Measurements from ENCODE around the gene KIDINS220. TPM values are rescaled to one million over a fixed set of nuclear protein-coding genes. Genes with fewer than 3 reads are reported as not detected.

Gene KIDINS220
- total and polyA plus RNA-seq, 2 of the 13 experiments (the other 11 are each of a cell fraction or from before 2014, with no cell fraction given) = 25.2 to 32.3 TPM

GRCh38 chr2:8877894-8878293, 40.5 kb upstream of the KIDINS220 start:
- no peak for DNase-seq (ENCODE audit: low spot score)
- ChIA-PET CTCF (ENCODE audit: low intra/inter-chr PET ratio, low total read pairs) (no interaction called here), POLR2A (no interaction called here)
- no TSS peak for BruUV-seq (replicated peaks)
- peaks cover 1 to 15% of the 10 kb centered on the region in 2 experiments; a peak in 1 of 5 replicates for H3K27me3 ChIP-seq (ENCODE audit: control insufficient read depth in 1 of 2, insufficient read depth in 2 of 2, low read length in 2 of 2)
- no peak overlapping the region for H3K9ac ChIP-seq (ENCODE audit: insufficient read depth, low read depth, low read length)
- no peaks in the 10 kb centered on the region for H3K4me1 ChIP-seq (ENCODE audit: insufficient read depth, low read length)
- no peaks in the 10 kb centered on the region for H3K36me3 ChIP-seq (replicated peaks in 1 of 2; ENCODE audit: control insufficient read depth in 1 of 2, insufficient read depth in 2 of 2, low read length in 2 of 2)
- H2AFZ ChIP-seq (ENCODE audit: low read length) = no peak overlapping the region
- no peak overlapping the region for H3K4me3 ChIP-seq (replicated peaks in 1 of 3; ENCODE audit: insufficient read depth in 1 of 3, low read depth in 2 of 3, low read length in 3 of 3)
- intact Hi-C loops (cut with micrococcal nuclease; ENCODE audit: unreplicated experiment) = no loop called here
- no peaks in the 10 kb centered on the region for H3K79me2 ChIP-seq (ENCODE audit: insufficient read depth, low read length)
- FAIRE-seq = no peak
- TF ChIP-seq MAX (IDR thresholded peaks at IDR 0.05) = 0 out of 2 replicates have a peak, but pooled peaks have one; percentile 5
- no peak for TF ChIP-seq SRSF1 (optimal IDR thresholded peaks at IDR 0.05; ENCODE audit: low read depth, low read length)
- no peak for TF ChIP-seq ZNF713 (CRISPR knock-in tag; IDR thresholded peaks at IDR 0.05)
- H4K20me1 ChIP-seq (ENCODE audit: insufficient read depth, low read length) = no peaks in the 10 kb centered on the region
- WGBS (ENCODE audit: low lambda C conversion rate) = 51% methylated on average over 4 of the region's 4 CpGs
- no peak overlapping the region for H3K27ac ChIP-seq (ENCODE audit: extremely low read length, insufficient read depth, low read length)
- ATAC-seq = no peak; the same call in 2 of the 3 replicates
- in situ Hi-C loops (cut with HindIII; ENCODE audit: extremely low pct_ligation_motif_present, low pct_unique_long_range_greater_than_20kb) = loop anchor here (5.0 to 10.0 kb wide), 2 partner anchors 107 to 259 kb away; no protein-coding TSS in a partner anchor
- H3K4me2 ChIP-seq (ENCODE audit: low read depth, low read length) = no peak overlapping the region
- H3K9me3 ChIP-seq (ENCODE audit: low read length) = no peaks in the 10 kb centered on the region

- no peak for FAIRE-seq
- TF ChIP-seq ZNF777 (CRISPR knock-in tag; IDR thresholded peaks at IDR 0.05) = no peak
- peak; percentile 61; the same call in 1 of the 2 replicates for TF ChIP-seq BHLHE40 (IDR thresholded peaks at IDR 0.05; ENCODE audit: low read length)
- no peak for TF ChIP-seq SKIL (CRISPR knock-in tag; IDR thresholded peaks at IDR 0.05; ENCODE audit: borderline replicate concordance)
- 0 out of 2 replicates have a peak, but pooled peaks have one; percentile 26 for TF ChIP-seq MAX (IDR thresholded peaks at IDR 0.05)
- peak; percentile 34 for TF ChIP-seq CTCF (CRISPR knock-in tag; IDR thresholded peaks at IDR 0.05)
- no peak for TF ChIP-seq ZNF710 (CRISPR knock-in tag; IDR thresholded peaks at IDR 0.05; ENCODE audit: borderline replicate concordance)
- H3K9me3 ChIP-seq (ENCODE audit: low read length) = no peaks in the 10 kb centered on the region
- no peaks in the 10 kb centered on the region for H3K79me2 ChIP-seq (ENCODE audit: insufficient read depth, low read length)
- intact Hi-C loops (cut with micrococcal nuclease; ENCODE audit: unreplicated experiment) = no loop called here
- WGBS (ENCODE audit: low lambda C conversion rate) = 13% methylated on average over 4 of the region's 4 CpGs
- H3K27ac ChIP-seq (ENCODE audit: extremely low read length, insufficient read depth, low read length) = no peak overlapping the region
- no peaks in the 10 kb centered on the region for H3K36me3 ChIP-seq (replicated peaks in 1 of 2; ENCODE audit: control insufficient read depth in 1 of 2, insufficient read depth in 2 of 2, low read length in 2 of 2)
- H3K4me2 ChIP-seq (ENCODE audit: low read depth, low read length) = 0 out of 2 replicates have a peak overlapping the region, but pooled peaks have one; percentile 30
- in situ Hi-C loops (cut with HindIII; ENCODE audit: extremely low pct_ligation_motif_present, low pct_unique_long_range_greater_than_20kb) = loop anchor here (5.0 to 10.0 kb wide), 2 partner anchors 107 to 260 kb away; no protein-coding TSS in a partner anchor
- no peak overlapping the region for H3K9ac ChIP-seq (ENCODE audit: insufficient read depth, low read depth, low read length)
- H2AFZ ChIP-seq (ENCODE audit: low read length) = peak overlapping the region; percentile 43
- DNase-seq (ENCODE audit: low spot score) = peak; percentile 8
- peak; percentile 80 for ATAC-seq
- no peaks in the 10 kb centered on the region for H3K4me1 ChIP-seq (ENCODE audit: insufficient read depth, low read length)
- BruUV-seq (replicated peaks) = no TSS peak
- H3K27me3 ChIP-seq (ENCODE audit: control insufficient read depth in 1 of 2, insufficient read depth in 2 of 2, low read length in 2 of 2) = peaks cover 1 to 15% of the 10 kb centered on the region in 2 experiments; a peak in 1 of 5 replicates
- H3K4me3 ChIP-seq (replicated peaks in 1 of 3; ENCODE audit: insufficient read depth in 1 of 3, low read depth in 2 of 3, low read length in 3 of 3) = no peak overlapping the region; a peak in 1 of 6 replicates
- ChIA-PET CTCF (ENCODE audit: low intra/inter-chr PET ratio, low total read pairs) (no interaction called here), POLR2A (no interaction called here)
- no peaks in the 10 kb centered on the region for H4K20me1 ChIP-seq (ENCODE audit: insufficient read depth, low read length)
These were observed 39.9 kb upstream of the KIDINS220 start for GRCh38 chr2:8877332-8877731.

Data from HepG2 (cell line).